K562 (cell line): ENCODE measurements around the gene DLX6. TPM values are rescaled to one million over a fixed set of nuclear protein-coding genes. Genes with fewer than 3 reads are reported as not detected.

Experiments used
- ATAC-seq: fragments of 200-7000 bp; cut with Tn5 transposase; 3 replicates; pipeline ENCODE4 v1.9.1; 2020; ENCODE audit warnings: moderate library complexity
- BruUV-seq: library from RNA; stranded (reverse); fragments of 400-500 nt; replicated peaks from 2 replicates; lab custom pipeline; 2021; lab: Mats Ljungman, UMichigan
- CTCF ChIA-PET: fragments of 300-600 bp; formaldehyde crosslinking; extraction: SDS; loops from one replicate; lab custom pipeline; 2021; ENCODE audit warnings: low intra/inter-chr PET ratio; lab: Yijun Ruan, JAX
- POLR2A ChIA-PET: fragments of 300-600, 350-650 bp; sonication (Branson Sonifier 250); formaldehyde crosslinking; extraction: SDS; loops from one replicate; lab custom pipeline; 2021; ENCODE audit warnings: antibody characterized with exemption, inconsistent platforms; lab: Yijun Ruan, JAX
- DNase-seq, 4 experiments: peaks; one replicate each; pipeline versions ENCODE4 v3.0.0 to v3.0.0-alpha.2; 2011 to 2018; ENCODE audit warnings: low spot score in 3 of 4, mixed read lengths in 3 of 4; ENCODE audit errors: extremely low read depth in 1 of 4
- FAIRE-seq: peaks from 2 replicates; lab custom pipeline; 2011; peaks lifted over from hg19 to GRCh38; lab: Jason Lieb, UNC
- H2AFZ ChIP-seq: 2 replicates; pipeline ENCODE4 v1.6.0; 2011; ENCODE audit warnings: low read depth, low read length, control low read depth, inconsistent platforms
- H3K27ac ChIP-seq: fragments of 200-600 bp; 3 replicates; pipeline ENCODE4 v1.8.0; 2011; ENCODE audit warnings: low read depth, mild to moderate bottlenecking, control low read depth, inconsistent platforms, low read length, moderate library complexity, mixed read lengths; ENCODE audit errors: extremely low read depth
- H3K27me3 ChIP-seq, 2 experiments: fragments of 300-600 bp in 1 of 2; 2 replicates in 1 of 2; 3 replicates in 1 of 2; pipeline versions ENCODE4 v1.6.0 to v1.8.0; 2011; ENCODE audit warnings: inconsistent platforms in 2 of 2, low read length in 2 of 2, mild to moderate bottlenecking in 1 of 2, mixed read lengths in 1 of 2, moderate library complexity in 1 of 2; ENCODE audit not compliant: control insufficient read depth in 2 of 2, insufficient read depth in 2 of 2
- H3K36me3 ChIP-seq: fragments of 300-600 bp; 3 replicates; pipeline ENCODE4 v1.8.0; 2011; ENCODE audit warnings: mild to moderate bottlenecking, low read length, inconsistent platforms; ENCODE audit not compliant: control insufficient read depth, insufficient read depth
- H3K4me1 ChIP-seq, 2 experiments: fragments of 200-600 bp in 1 of 2; replicated peaks in 1 of 2; 2 replicates in 1 of 2; 3 replicates in 1 of 2; pipeline versions ENCODE4 v1.5.1 to v1.8.0; 2011; ENCODE audit warnings: inconsistent platforms in 2 of 2, low read length in 2 of 2, mild to moderate bottlenecking in 1 of 2, mixed read lengths in 1 of 2, moderate library complexity in 1 of 2; ENCODE audit not compliant: control insufficient read depth in 2 of 2, insufficient read depth in 2 of 2
- H3K4me2 ChIP-seq: 2 replicates; pipeline ENCODE4 v1.6.1; 2011; ENCODE audit warnings: low read length, control low read depth, inconsistent platforms, mixed read lengths; ENCODE audit not compliant: insufficient read depth
- H3K4me3 ChIP-seq: fragments of 200-600 bp; sonication (generic), shearing (Covaris generic); 2 replicates; pipeline ENCODE4 v1.5.1; 2016; ENCODE audit warnings: control low read depth, inconsistent platforms
- H3K79me2 ChIP-seq: fragments of 200-600 bp; 3 replicates; pipeline ENCODE4 v1.8.0; 2011; ENCODE audit warnings: low read length, inconsistent platforms; ENCODE audit not compliant: control insufficient read depth, insufficient read depth
- H3K9ac ChIP-seq, 2 experiments: 2 replicates each; pipeline versions ENCODE4 v1.6.0 to v1.6.1; 2011; ENCODE audit warnings: low read depth in 2 of 2, low read length in 2 of 2, control low read depth in 1 of 2, inconsistent platforms in 1 of 2, mild to moderate bottlenecking in 1 of 2, mixed read lengths in 1 of 2; ENCODE audit not compliant: insufficient read depth in 1 of 2
- H3K9me1 ChIP-seq: one replicate; pipeline ENCODE4 v1.6.0; 2011; ENCODE audit warnings: inconsistent platforms, mild to moderate bottlenecking, low read length, moderate library complexity; ENCODE audit not compliant: control insufficient read depth, insufficient read depth
- H3K9me3 ChIP-seq: replicated peaks from 2 replicates; pipeline ENCODE4 v1.5.1; 2011; ENCODE audit warnings: low read depth, low read length, inconsistent platforms; ENCODE audit not compliant: control insufficient read depth, insufficient read depth
- H4K20me1 ChIP-seq: replicated peaks from 2 replicates; pipeline ENCODE4 v1.6.1; 2011; ENCODE audit warnings: low read length, inconsistent platforms, mixed read lengths; ENCODE audit not compliant: control insufficient read depth, insufficient read depth
- ATF1 ChIP-seq, 2 experiments: fragments of 450-650 bp in 1 of 2; IDR thresholded peaks; 2 replicates each; pipeline ENCODE4 v1.6.1; 2016; ENCODE audit warnings: missing compliant biosample characterization in 1 of 2, missing genetic modification characterization in 1 of 2
- BACH1 ChIP-seq: fragments of 200-800 bp; sonication (Bioruptor generic); IDR thresholded peaks from 2 replicates; pipeline ENCODE4 v1.6.1; 2016; ENCODE audit warnings: missing genetic modification characterization, missing compliant biosample characterization
- POLR2B ChIP-seq: fragments of 450-650 bp; IDR thresholded peaks from 2 replicates; pipeline ENCODE4 v1.6.1; 2018; ENCODE audit warnings: low read depth; ENCODE audit not compliant: partially characterized antibody
- SMARCA5 ChIP-seq: fragments of 450-650 bp; IDR thresholded peaks from 2 replicates; pipeline ENCODE4 v1.6.1; 2016
- SREBF1 ChIP-seq: fragments of 150-350 bp; IDR thresholded peaks from 2 replicates; pipeline ENCODE4 v1.6.1; 2014; ENCODE audit warnings: antibody characterized with exemption, low read depth, low read length, borderline replicate concordance
- SRSF7 ChIP-seq: fragments of 200-400 bp; formaldehyde crosslinking; optimal IDR thresholded peaks from 2 replicates; pipeline ENCODE3; 2017; ENCODE audit warnings: mild to moderate bottlenecking, low read depth, low read length
- TAF15 ChIP-seq: fragments of 200-400 bp; formaldehyde crosslinking; IDR thresholded peaks from 2 replicates; pipeline ENCODE4 v1.6.1; 2017; ENCODE audit warnings: mild to moderate bottlenecking, low read depth, low read length, moderate library complexity
- WGBS: fragments of 100-300 bp; shearing (Covaris generic); methylation state at CpG from one replicate; pipeline ENCODE4 v1.1.6; 2016; ENCODE audit warnings: low coverage, mixed read lengths; ENCODE audit not compliant: insufficient coverage; ENCODE audit errors: missing lambda C conversion rate; 5-methylcytosine and 5-hydroxymethylcytosine counted together
- in situ Hi-C: fragments of 300-500 bp; cut with MboI; formaldehyde crosslinking; loops from 4 replicates; pipeline ENCODE4 v1.15.0; 2018; ENCODE audit warnings: inconsistent platforms, mixed read lengths
- intact Hi-C: fragments of 100-400 bp; cut with micrococcal nuclease; formaldehyde crosslinking; loops from 2 replicates; pipeline ENCODE4 v1.14.2; 2022
- polyA plus RNA-seq, 8 experiments: library from polyadenylated mRNA; depleted of rRNA in 4 of 8; stranded (reverse) in 5 of 8; unstranded in 3 of 8; fragments of >200 nt; fragmentation: Nextera tagmentation in 2 of 8; fragmentation: Illumina TruSeq in 1 of 8; extraction: Ambion mirVana in 2 of 8; extraction: Trizol in 1 of 8; gene quantifications; 2 replicates each; pipeline versions ENCODE4 v1.2.1 to v1.2.3, GENCODE V29; 2011 to 2014; ENCODE audit warnings: inconsistent platforms in 1 of 8, missing spikeins in 1 of 8
- total RNA-seq, 7 experiments: library from RNA; depleted of rRNA in 6 of 7; stranded (reverse); fragments of >200 nt in 6 of 7; fragmentation: Illumina TruSeq in 2 of 7; extraction: Trizol in 2 of 7; gene quantifications; 2 replicates each; pipeline versions ENCODE4 v1.2.1 to v1.2.3, GENCODE V29; 2011 to 2021; ENCODE audit warnings: low replicate concordance in 1 of 7
- TF ChIP-seq, protein P1 (sequence below): fragments of 250-450 bp; sonication (Bioruptor Pico); IDR thresholded peaks from 2 replicates; pipeline ENCODE4 v1.5.0; 2021
- TF ChIP-seq, protein P2 (sequence below): fragments of 250-450 bp; sonication (Bioruptor Pico); IDR thresholded peaks from 2 replicates; pipeline ENCODE4 v1.4.0; 2020
- TF ChIP-seq, protein P3 (sequence below): sonication (generic); formaldehyde crosslinking; IDR thresholded peaks from 2 replicates; pipeline ENCODE4 v1.8.0; 2022; ENCODE audit warnings: mild to moderate bottlenecking, missing genetic modification reagents, borderline replicate concordance

DLX6 gene
- total and polyA plus RNA-seq, 9 of the 15 experiments (the other 6 are each of a cell fraction or from before 2014, with no cell fraction given), result not detected

DNA sequence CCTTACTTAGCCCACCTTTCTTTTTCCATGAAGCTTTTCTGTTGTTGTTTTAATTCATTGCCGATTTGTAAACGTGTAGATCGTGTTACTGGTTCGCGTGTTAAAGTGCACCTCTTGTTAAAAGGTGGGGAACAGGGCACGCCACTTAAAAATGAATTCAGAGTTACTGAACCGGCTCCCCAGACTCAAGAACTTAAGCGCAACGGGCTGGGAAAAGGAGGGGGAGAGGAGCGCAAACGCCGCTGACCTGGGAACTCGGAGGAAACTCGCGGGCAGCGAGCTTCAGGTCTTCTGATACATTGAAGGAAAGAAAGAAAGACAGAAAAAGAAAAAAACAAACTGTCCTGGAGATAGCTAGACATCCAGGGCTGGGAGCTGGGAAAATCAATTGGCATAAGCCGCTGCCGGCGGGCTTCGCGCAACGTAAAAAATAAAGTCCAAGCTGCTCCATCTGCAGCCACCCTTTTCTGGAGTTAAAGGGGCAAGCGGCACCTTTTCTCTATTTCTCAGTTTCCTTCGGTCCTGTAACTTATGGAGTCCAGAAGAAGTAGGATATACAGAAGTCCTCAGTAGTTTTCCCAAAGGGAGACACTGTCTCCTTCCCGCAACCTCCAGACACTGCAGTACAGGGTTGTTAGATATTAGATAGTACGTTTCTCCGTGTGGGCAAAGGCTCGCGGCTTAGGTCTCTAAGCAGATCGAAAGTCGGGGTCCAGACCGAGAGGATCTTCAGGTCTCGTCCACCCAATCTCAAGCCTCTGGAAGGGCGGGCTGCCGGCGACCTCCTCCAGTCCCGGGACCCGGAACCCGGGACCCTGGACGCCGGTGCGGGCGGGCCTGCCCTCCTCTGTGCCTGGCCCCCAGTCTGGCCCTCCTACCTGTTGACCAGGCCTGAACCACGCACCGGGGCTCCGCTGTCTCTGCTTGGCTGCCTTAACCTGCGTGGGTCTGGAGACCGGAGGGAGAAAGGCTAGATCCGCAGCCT, 1.8 kb upstream of the DLX6 start (continued):
- TF ChIP-seq, protein P1, sequence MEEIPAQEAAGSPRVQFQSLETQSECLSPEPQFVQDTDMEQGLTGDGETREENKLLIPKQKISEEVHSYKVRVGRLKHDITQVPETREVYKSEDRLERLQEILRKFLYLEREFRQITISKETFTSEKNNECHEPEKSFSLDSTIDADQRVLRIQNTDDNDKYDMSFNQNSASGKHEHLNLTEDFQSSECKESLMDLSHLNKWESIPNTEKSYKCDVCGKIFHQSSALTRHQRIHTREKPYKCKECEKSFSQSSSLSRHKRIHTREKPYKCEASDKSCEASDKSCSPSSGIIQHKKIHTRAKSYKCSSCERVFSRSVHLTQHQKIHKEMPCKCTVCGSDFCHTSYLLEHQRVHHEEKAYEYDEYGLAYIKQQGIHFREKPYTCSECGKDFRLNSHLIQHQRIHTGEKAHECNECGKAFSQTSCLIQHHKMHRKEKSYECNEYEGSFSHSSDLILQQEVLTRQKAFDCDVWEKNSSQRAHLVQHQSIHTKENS (CRISPR knock-in tag), result no peak
- TF ChIP-seq BACH1 (tag), result no peak
- TF ChIP-seq, all 486 proteins: peak for 0

DNA sequence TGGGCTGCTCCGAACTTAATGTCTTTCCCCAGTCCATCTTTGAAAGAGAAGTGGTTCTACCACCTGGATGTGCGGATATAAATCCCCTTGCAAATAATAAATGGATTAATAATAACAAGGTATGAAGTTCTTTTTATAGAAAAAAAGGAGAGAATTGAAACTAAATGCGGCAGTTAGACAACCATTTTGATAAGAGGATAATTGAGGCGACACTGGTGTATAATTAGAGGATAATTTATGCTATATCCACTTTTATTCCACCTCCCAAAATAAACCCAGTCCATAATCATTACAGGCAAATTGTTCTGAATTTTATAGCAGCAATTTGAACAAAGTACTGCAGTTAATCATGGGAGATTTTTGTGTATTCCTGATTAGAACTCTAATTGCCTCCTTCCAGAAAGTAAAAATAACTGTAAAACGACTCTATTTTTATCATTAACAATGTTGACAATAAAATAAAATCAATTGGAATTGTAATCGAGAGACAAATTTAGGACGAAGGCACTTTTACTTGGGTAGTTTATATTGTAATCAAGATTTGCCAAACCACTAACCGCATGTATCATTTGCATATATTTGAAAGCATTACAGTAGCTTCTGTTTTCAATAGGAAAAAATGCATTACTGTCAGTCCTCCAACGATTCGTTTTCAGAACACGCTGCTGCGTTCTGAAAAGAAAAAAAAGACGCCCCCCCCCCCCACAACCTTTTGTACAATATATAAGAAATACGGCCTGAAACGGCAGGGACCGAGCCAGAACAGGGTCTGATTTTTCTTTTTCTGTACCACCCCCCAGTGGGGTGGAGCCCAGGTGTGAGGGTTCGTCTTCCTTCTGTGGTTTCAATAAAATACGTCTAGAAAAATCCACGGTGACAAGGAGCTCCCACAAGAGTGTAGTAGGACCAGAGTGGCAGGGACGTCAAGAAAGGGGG, 838 bp upstream of the DLX6 start:
- ChIA-PET POLR2A (interaction anchor here (0.7 kb wide), 1 partner anchor 9 kb away, joined by 4 read pairs; no protein-coding TSS in a partner anchor), CTCF (no interaction called here)
- in situ Hi-C loops, result no loop called here
- DNase-seq, result no peak
- intact Hi-C loops, result no loop called here
- no peaks in the 10 kb centered on the region for H3K9me1 ChIP-seq
- H3K27me3 ChIP-seq, result peaks cover 62 to 67% of the 10 kb centered on the region in 2 experiments
- H3K79me2 ChIP-seq, result no peaks in the 10 kb centered on the region
- H3K4me3 ChIP-seq, result no peak overlapping the region
- H3K4me1 ChIP-seq, result peaks cover 0 to 10% of the 10 kb centered on the region in 2 experiments; a peak in 1 of 5 replicates
- no peaks in the 10 kb centered on the region for H3K36me3 ChIP-seq
- H3K9me3 ChIP-seq, result no peaks in the 10 kb centered on the region
- H2AFZ ChIP-seq, result no peak overlapping the region
- no peak overlapping the region for H3K4me2 ChIP-seq
- H3K9ac ChIP-seq, result no peak overlapping the region
- 5% methylated on average over 20 of the region's 20 CpGs for WGBS
- ATAC-seq, result no peak
- no peaks in the 10 kb centered on the region for H4K20me1 ChIP-seq
- H3K27ac ChIP-seq, result no peak overlapping the region
- FAIRE-seq, result no peak
- no TSS peak for BruUV-seq
- TF ChIP-seq POLR2B, result no peak
- TF ChIP-seq SREBF1, result no peak
- TF ChIP-seq, protein P2, sequence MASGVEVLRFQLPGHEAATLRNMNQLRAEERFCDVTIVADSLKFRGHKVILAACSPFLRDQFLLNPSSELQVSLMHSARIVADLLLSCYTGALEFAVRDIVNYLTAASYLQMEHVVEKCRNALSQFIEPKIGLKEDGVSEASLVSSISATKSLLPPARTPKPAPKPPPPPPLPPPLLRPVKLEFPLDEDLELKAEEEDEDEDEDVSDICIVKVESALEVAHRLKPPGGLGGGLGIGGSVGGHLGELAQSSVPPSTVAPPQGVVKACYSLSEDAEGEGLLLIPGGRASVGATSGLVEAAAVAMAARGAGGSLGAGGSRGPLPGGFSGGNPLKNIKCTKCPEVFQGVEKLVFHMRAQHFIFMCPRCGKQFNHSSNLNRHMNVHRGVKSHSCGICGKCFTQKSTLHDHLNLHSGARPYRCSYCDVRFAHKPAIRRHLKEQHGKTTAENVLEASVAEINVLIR (CRISPR knock-in tag), result no peak
- TF ChIP-seq ATF1 (CRISPR knock-in tag; IDR thresholded peaks at IDR 0.05), result no peak
- no peak for TF ChIP-seq ATF1 (tag; IDR thresholded peaks at IDR 0.05)
- TF ChIP-seq SMARCA5, result no peak
- TF ChIP-seq TAF15, result no peak
- no peak for TF ChIP-seq SRSF7
- TF ChIP-seq, protein P3, sequence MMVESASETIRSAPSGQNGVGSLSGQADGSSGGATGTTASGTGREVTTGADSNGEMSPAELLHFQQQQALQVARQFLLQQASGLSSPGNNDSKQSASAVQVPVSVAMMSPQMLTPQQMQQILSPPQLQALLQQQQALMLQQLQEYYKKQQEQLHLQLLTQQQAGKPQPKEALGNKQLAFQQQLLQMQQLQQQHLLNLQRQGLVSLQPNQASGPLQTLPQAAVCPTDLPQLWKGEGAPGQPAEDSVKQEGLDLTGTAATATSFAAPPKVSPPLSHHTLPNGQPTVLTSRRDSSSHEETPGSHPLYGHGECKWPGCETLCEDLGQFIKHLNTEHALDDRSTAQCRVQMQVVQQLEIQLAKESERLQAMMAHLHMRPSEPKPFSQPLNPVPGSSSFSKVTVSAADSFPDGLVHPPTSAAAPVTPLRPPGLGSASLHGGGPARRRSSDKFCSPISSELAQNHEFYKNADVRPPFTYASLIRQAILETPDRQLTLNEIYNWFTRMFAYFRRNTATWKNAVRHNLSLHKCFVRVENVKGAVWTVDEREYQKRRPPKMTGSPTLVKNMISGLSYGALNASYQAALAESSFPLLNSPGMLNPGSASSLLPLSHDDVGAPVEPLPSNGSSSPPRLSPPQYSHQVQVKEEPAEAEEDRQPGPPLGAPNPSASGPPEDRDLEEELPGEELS (CRISPR knock-in tag), result no peak
